ENCODE data around the gene ATP5F1A.

Gene ATP5F1A

GRCh38 chr18:46070815-46071652, 27.1 kb downstream of the ATP5F1A start:
- Histone ChIP-seq H3K4me3 (peak overlapping the region; percentile 57 to 72 (median 61); a peak in 17 of 20 replicates), H3K27ac (no peak overlapping the region), H3K9ac (peak overlapping the region in 9 of 11 experiments; percentile 47 to 79 (median 67); a peak in 14 of 22 replicates), H3K9me3 (replicated peaks in 1 of 11) (no peaks in the 10 kb centered on the region; a peak in 1 of 22 replicates), H3K27me3 (peaks cover 27 to 38% (median 36%) of the 10 kb centered on the region in 11 experiments), H4K20me1 (peaks cover 11 to 46% (median 34%) of the 10 kb centered on the region in 11 experiments; a peak in 20 of 22 replicates), H3K4me2 (peak overlapping the region; percentile 82 to 96 (median 89)), H3K4me1 (peaks cover 0 to 32% (median 20%) of the 10 kb centered on the region in 10 experiments; a peak in 17 of 20 replicates), H3K36me3 (peaks cover 0 to 9% (median 0%) of the 10 kb centered on the region in 11 experiments; a peak in 4 of 22 replicates)
- TF ChIP-seq Cebpa-rat (IDR thresholded peaks at IDR 0.05) = no peak

GRCh38 chr18:46070232-46070631, 27.9 kb downstream of the ATP5F1A start:
- Histone ChIP-seq H3K36me3 (peaks cover 0 to 6% (median 0%) of the 10 kb centered on the region in 11 experiments; a peak in 4 of 22 replicates), H3K4me1 (peaks cover 0 to 32% (median 20%) of the 10 kb centered on the region in 10 experiments; a peak in 17 of 20 replicates), H3K4me2 (peak overlapping the region in 4 of 11 experiments; percentile 88 to 96 (median 90); a peak in 6 of 22 replicates), H3K27me3 (peaks cover 27 to 38% (median 36%) of the 10 kb centered on the region in 11 experiments), H3K9me3 (replicated peaks in 1 of 11) (no peaks in the 10 kb centered on the region; a peak in 1 of 22 replicates), H4K20me1 (peaks cover 11 to 45% (median 34%) of the 10 kb centered on the region in 11 experiments; a peak in 20 of 22 replicates), H3K9ac (no peak overlapping the region), H3K4me3 (no peak overlapping the region), H3K27ac (no peak overlapping the region)
- TF ChIP-seq Cebpa-rat (IDR thresholded peaks at IDR 0.05) = no peak

- no peak overlapping the region for H3K27ac ChIP-seq
- H3K27me3 ChIP-seq = peaks cover 27 to 38% (median 36%) of the 10 kb centered on the region in 11 experiments
- peaks cover 0 to 32% (median 20%) of the 10 kb centered on the region in 10 experiments; a peak in 17 of 20 replicates for H3K4me1 ChIP-seq
- H3K9me3 ChIP-seq (replicated peaks in 1 of 11) = no peaks in the 10 kb centered on the region; a peak in 1 of 22 replicates
- H3K9ac ChIP-seq = no peak overlapping the region
- peaks cover 0 to 5% (median 0%) of the 10 kb centered on the region in 11 experiments; a peak in 2 of 22 replicates for H3K36me3 ChIP-seq
- TF ChIP-seq Cebpa-rat (IDR thresholded peaks at IDR 0.05) = no peak
- no peak overlapping the region for H3K4me2 ChIP-seq
- H4K20me1 ChIP-seq = peaks cover 11 to 42% (median 34%) of the 10 kb centered on the region in 11 experiments; a peak in 20 of 22 replicates
- no peak overlapping the region for H3K4me3 ChIP-seq
Measured at GRCh38 chr18:46069524-46069923, 28.6 kb downstream of the ATP5F1A start.

GRCh38 chr18:46068763-46069162, 29.3 kb downstream of the ATP5F1A start:
- Histone ChIP-seq H3K9me3 (replicated peaks in 1 of 11) (no peaks in the 10 kb centered on the region; a peak in 1 of 22 replicates), H3K27ac (no peak overlapping the region), H4K20me1 (peaks cover 11 to 34% (median 28%) of the 10 kb centered on the region in 11 experiments; a peak in 20 of 22 replicates), H3K27me3 (peaks cover 27 to 38% (median 36%) of the 10 kb centered on the region in 11 experiments), H3K36me3 (peaks cover 0 to 5% (median 0%) of the 10 kb centered on the region in 11 experiments; a peak in 2 of 22 replicates), H3K9ac (no peak overlapping the region), H3K4me3 (no peak overlapping the region), H3K4me2 (peak overlapping the region in 1 of 11 experiments; percentile 29; a peak in 1 of 22 replicates), H3K4me1 (peaks cover 0 to 32% (median 20%) of the 10 kb centered on the region in 10 experiments; a peak in 17 of 20 replicates)
- TF ChIP-seq Cebpa-rat (IDR thresholded peaks at IDR 0.05) = no peak

- peaks cover 18 to 28% (median 25%) of the 10 kb centered on the region in 11 experiments for H3K27me3 ChIP-seq
- H3K9ac ChIP-seq = no peak overlapping the region
- TF ChIP-seq Cebpa-rat (IDR thresholded peaks at IDR 0.05) = no peak
- peaks cover 0 to 31% (median 20%) of the 10 kb centered on the region in 10 experiments; a peak in 17 of 20 replicates for H3K4me1 ChIP-seq
- no peaks in the 10 kb centered on the region for H3K36me3 ChIP-seq
- H3K4me3 ChIP-seq = no peak overlapping the region
- peaks cover 0 to 22% (median 17%) of the 10 kb centered on the region in 11 experiments; a peak in 20 of 22 replicates for H4K20me1 ChIP-seq
- no peaks in the 10 kb centered on the region; a peak in 1 of 22 replicates for H3K9me3 ChIP-seq (replicated peaks in 1 of 11)
- no peak overlapping the region for H3K4me2 ChIP-seq
- no peak overlapping the region for H3K27ac ChIP-seq
Measured at GRCh38 chr18:46067438-46068007, 30.6 kb downstream of the ATP5F1A start.

- Histone ChIP-seq H4K20me1 (no peaks in the 10 kb centered on the region), H3K27me3 (no peaks in the 10 kb centered on the region), H3K4me3 (no peak overlapping the region), H3K9me3 (replicated peaks in 1 of 11) (no peaks in the 10 kb centered on the region; a peak in 1 of 22 replicates), H3K4me1 (no peaks in the 10 kb centered on the region), H3K27ac (no peak overlapping the region), H3K36me3 (no peaks in the 10 kb centered on the region), H3K4me2 (no peak overlapping the region), H3K9ac (no peak overlapping the region)
- TF ChIP-seq Cebpa-rat (IDR thresholded peaks at IDR 0.05) = no peak
Measured at GRCh38 chr18:46062781-46063180, 35.3 kb downstream of the ATP5F1A start.

GRCh38 chr18:46061796-46062195, 36.3 kb downstream of the ATP5F1A start:
- Histone ChIP-seq H3K9me3 (replicated peaks in 1 of 11) (no peaks in the 10 kb centered on the region; a peak in 1 of 22 replicates), H3K4me1 (no peaks in the 10 kb centered on the region), H4K20me1 (no peaks in the 10 kb centered on the region), H3K4me2 (no peak overlapping the region), H3K27ac (no peak overlapping the region), H3K9ac (no peak overlapping the region), H3K27me3 (no peaks in the 10 kb centered on the region), H3K36me3 (no peaks in the 10 kb centered on the region), H3K4me3 (no peak overlapping the region)
- no peak for TF ChIP-seq Cebpa-rat (IDR thresholded peaks at IDR 0.05)

- H3K9ac ChIP-seq = no peak overlapping the region
- no peak for TF ChIP-seq Cebpa-rat (IDR thresholded peaks at IDR 0.05)
- no peak overlapping the region for H3K27ac ChIP-seq
- H3K36me3 ChIP-seq = no peaks in the 10 kb centered on the region
- H3K27me3 ChIP-seq = no peaks in the 10 kb centered on the region
- H3K9me3 ChIP-seq (replicated peaks in 1 of 11) = no peaks in the 10 kb centered on the region
- H3K4me2 ChIP-seq = no peak overlapping the region
- no peak overlapping the region for H3K4me3 ChIP-seq
- H4K20me1 ChIP-seq = no peaks in the 10 kb centered on the region
- H3K4me1 ChIP-seq = peaks cover 0 to 1% (median 0%) of the 10 kb centered on the region in 10 experiments; a peak in 1 of 20 replicates
Measured at GRCh38 chr18:46061387-46061786, 36.7 kb downstream of the ATP5F1A start.

All from BLaER1 treated with 17β-estradiol and CSF1 and Interleukin-3, amounts not matched to agents 10 nM and 100 nM (cell line).